HS-5 (cell line): Measurements from ENCODE around the gene ANKRD39.

Experiments
- DNase-seq: peaks from one replicate; pipeline ENCODE4 v3.0.0-alpha.2; 2012; ENCODE audit warnings: low read depth

Gene ANKRD39

DNA sequence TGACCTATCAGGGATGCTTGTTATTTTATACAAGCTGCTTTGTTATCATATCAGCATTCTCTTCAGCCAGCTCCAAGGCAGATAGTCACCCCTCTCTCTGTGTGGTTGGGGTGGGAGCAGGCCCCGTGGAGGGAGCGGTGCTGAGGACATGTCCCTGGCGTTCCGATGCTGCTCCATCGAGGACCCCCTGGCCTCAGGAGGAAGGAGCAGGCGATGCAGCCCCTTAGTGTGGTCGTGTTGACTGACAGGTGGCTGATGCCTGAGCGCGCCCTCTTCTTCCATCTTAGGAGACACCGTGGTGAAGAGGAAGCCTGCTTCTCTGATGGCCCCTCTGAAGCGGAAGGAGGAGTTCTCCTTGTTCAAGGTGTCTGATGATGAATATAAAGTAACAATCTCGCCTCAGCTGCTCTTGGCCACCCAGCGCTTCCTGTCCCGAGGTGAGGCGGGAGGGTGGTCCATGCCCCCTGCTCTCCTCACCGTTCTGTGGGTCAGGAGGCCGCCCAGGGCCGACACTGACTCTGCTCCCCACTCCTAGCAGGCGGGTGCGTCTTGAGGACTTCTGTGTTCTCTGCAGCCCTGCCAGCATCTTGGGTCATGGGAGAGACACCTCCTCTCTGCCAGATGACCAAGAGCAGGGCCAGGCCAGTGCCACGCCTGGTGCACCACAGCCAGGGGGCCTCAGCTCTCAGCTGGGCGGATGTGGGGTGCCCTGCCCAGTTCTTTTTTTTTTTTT lies 31.1 kb downstream of the ANKRD39 start:
- no peak for DNase-seq

DNA sequence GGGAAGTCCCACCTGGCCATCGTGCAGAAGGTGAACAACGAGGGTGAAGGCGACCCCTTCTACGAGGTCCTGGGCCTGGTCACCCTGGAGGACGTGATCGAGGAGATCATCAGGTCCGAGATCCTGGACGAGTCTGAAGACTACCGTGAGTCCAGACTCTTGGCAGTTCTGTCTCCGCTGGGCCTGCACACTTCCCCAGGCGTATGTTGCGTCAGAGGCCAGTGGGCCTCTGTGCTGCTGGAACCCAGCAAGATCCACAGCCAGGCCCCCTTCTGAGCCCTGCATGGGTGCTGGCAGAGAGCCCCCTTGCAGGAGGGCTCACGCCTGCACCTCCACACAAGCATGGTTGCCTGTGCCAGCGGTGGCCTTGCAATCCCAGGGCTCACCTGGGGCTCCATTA lies 32.8 kb downstream of the ANKRD39 start:
- no peak for DNase-seq

DNA sequence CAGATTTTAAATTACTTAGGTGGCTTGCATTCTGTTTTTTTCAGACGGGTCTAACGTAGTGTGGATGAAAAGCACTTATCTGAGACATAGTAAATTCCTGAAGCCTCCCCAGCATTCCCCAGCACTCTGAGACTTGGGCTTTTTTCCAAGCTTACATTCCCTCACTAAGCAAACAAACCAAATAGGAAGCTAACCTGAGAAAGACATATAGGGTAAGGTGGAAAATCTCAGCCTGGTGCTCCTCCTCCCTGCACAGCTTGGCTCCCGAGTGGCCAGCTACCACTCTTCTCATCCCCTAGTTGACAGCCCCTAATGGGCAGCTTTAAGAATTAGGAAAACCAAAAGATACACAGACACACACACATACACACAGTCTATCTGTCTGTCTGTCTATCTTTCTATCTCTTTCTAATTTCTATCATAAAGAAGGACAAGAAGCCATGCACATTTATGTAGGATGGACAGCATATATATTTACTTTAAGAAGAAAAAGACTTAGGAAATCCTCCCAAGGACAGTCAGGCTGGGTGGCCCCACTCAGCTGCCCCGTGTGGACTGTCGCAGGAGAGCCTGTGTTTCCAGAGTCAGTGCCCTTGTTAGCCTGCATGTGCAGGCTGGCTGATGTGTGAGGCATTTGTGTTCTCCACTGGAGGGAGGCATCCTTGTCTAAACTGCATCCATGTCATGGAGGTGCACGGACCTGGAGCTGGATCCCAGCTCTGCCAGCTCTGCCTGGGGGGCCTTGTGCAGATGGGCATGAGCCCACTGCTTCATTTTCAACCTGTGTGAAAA lies 33.5 kb downstream of the ANKRD39 start:
- DNase-seq: no peak

DNA sequence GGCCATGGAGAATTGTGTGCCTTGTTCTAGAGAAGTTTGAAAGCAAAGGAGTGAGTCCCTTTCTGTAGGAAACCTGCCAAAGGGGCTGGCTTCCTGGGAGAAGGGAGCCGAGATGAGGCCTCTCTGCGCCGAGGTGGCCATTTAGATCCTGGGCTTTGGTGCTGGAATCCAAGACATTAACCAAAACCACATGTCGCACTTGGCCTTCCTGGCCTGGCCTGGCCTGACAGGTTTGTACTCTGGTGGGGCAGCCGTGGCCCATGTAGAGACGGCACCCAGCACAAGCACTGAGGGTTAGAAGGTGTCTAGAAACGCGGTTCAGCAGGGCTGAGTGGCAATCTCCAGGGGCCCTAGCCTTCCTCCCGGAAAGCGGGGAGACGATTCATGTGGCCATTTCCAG lies 34.6 kb downstream of the ANKRD39 start:
- DNase-seq: no peak

DNA sequence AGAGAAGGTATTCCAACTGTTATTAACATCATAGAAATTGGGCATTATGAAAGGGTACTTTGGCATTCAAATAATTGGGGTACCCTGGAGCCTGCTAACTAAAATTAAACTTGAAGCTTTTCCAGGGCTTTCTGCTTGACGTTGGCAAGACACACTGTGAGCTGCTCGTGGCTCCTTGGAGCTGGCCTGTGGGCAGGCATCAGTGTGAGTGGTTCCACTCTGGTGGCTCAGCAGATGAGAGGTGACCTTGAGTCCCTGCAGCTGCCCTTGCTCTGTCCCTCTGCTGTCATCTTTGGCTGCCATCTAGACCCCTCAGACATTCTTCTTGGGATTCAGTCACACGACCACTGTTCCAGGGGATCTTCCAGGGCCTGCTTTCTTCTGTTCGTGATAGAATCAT lies 35.0 kb downstream of the ANKRD39 start:
- DNase-seq: no peak

DNA sequence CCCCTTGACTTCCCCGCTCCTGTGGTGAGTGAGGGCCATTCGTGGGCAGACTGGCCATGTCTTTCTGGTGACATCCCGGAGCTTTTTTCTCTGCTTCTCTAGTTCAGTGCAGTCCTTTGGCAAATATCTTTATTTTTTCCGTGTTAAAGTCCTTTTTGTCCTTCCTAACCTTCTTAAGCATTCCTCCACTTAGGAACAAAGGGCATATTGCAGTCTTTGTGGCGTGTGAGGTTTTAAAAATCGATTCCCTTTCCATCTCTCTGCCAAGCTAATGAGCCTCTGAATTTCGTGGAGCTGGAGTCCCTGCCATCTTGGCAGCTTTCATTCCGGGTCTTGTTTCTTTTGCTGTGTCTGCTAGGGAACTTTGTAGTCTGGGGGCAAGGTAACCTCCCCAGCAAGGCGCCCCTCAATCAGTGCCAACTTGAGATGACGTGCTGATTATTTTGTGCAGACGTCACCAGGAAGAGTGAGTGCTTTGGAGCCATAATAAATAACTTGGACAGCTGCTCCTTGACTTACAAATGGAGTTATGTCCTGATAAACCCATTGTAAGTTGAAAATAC lies 36.6 kb downstream of the ANKRD39 start:
- no peak for DNase-seq

DNA sequence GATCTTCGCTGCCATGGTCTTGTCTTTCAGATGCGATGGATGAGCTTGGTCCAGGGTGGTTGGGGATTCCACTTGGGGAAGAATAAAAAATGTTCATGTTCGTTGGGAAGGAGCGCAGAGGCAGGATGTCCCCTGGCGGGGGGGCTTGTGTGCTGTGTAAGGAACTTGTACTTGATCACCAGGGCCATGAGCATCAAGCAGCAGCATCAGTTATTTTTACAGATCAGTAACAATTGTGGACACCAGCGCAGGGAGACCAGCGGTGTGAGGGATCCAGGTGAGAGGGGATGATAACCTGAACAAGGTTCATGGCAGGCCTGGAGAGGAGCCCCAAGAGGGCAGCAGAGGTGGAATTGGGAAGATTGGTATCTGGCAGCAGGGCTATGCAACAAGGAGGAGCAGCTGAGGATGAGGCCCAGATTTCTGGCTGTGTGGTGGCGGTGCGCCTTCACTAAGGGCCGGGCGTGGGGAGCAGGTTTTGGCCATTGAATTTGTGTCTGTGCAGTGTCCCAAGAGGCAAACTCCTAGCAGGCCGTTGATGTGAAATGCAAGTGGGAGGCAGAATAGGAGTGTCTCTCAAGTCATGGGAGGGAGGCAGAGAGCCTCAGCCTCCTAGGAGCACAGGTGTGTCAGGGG lies 37.8 kb downstream of the ANKRD39 start:
- DNase-seq: no peak

DNA sequence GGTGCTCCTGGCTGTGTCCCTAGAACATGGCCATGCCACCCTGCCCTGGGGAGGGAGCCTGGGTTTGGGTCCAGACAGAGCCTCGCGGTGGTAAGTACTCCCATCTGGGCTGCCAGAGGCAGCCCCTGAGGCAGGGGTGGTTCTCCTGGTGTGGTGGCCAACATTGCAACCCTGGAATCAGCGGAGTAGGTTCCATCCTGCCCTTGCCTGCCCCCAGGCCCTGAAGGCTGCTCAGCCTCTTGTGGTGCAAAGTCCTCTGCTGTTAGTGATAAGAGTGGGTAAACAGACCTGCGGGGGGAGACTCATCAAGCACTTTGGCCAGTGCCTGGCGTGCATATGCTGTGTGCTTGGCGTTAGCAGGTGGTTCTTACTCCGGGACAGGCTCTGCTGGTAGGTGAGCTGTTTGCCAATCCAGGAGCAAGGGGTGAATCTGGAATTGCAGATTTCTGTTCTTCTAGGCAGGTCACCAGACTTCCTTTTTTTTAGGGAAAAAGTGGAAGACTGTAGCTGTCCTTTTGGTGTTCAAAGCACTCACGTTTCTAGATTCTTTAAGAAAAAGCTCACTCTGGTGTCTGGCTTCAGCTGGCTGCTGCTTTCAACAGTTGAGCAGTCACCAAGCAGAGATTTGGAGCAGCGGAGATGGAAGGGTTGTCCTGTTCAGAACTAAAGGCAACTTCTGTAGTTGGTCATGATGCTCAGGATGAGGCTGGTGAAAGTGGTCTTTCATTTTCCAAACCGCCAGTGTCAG lies 38.5 kb downstream of the ANKRD39 start:
- no peak for DNase-seq

DNA sequence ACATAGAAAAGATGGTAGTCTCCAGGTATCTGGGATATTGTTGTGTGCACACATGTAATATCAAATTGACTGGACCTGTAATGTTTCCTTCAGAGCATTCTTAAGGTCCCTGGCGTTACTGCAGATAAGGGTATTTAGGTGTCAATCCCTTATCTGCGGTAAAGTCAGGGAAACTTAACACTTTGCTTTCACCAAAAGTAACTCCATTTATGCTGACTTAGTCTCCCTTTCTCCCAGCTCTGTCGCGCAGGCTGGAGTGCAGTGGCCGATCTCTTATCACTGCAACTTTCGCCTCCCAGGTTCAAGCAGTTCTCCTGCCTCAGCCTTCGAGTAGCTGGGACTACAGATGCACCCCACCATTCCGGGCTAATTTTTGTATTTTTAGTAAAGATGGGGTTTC lies 39.9 kb downstream of the ANKRD39 start:
- DNase-seq: no peak

DNA sequence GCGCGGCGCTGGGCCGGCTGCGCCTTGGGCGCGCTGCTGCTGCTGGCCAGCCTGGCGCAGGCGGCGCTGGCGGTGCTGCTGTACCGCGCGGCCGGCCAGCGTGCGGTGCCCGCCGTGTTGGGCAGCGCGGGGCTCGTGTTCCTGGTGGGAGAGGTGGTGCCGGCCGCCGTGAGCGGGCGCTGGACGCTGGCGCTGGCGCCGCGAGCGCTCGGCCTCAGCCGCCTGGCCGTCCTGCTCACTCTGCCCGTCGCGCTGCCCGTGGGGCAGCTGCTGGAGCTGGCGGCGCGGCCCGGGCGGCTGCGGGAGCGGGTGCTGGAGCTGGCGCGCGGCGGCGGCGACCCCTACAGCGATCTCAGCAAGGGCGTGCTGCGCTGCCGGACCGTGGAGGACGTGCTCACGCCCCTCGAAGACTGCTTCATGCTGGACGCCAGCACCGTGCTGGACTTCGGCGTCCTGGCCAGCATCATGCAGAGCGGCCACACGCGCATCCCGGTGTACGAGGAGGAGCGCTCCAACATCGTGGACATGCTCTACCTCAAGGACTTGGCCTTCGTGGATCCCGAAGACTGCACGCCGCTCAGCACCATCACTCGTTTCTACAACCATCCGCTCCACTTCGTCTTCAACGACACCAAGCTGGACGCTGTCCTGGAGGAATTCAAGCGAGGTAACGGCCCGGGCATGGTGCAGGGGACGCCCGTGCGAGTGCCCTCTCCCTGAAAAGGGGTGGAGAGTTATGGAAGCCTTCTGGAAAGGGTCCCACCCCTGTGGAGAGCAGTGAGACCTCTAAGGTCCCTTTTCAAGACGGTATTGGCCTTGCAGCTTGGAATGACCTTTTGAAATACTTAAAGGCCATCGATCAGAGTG lies 40.7 kb downstream of the ANKRD39 start:
- DNase-seq: peak; percentile 34

DNA sequence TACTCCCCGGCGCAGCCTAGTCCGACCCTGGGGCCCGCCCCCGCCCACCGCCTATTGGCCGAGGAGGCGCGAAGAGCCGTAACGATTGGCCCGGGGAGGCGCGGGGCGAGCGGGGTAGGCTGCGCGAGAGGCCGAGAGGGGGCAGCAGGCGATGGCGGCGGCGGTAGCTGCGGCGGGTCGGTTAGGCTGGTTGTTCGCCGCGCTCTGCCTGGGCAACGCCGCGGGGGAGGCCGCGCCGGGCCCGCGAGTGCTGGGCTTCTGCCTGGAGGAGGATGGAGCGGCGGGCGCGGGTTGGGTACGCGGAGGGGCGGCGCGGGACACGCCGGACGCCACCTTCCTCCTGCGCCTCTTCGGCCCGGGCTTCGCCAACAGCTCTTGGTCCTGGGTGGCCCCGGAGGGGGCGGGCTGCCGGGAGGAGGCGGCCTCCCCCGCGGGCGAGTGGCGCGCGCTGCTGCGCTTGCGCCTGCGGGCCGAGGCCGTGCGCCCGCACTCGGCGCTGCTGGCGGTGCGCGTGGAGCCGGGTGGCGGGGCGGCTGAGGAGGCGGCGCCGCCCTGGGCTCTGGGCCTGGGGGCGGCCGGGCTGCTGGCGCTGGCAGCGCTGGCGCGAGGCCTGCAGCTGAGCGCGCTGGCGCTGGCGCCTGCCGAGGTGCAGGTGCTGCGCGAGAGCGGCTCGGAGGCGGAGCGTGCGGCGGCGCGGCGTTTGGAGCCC lies 41.5 kb downstream of the ANKRD39 start, which contains the start of gene CNNM3:
TSS of gene CNNM3 (plus strand) at position 142 of the 709 bp plus-strand sequence. CDS start at position 152, 10 bp downstream.
- peak; percentile 92 for DNase-seq

DNA sequence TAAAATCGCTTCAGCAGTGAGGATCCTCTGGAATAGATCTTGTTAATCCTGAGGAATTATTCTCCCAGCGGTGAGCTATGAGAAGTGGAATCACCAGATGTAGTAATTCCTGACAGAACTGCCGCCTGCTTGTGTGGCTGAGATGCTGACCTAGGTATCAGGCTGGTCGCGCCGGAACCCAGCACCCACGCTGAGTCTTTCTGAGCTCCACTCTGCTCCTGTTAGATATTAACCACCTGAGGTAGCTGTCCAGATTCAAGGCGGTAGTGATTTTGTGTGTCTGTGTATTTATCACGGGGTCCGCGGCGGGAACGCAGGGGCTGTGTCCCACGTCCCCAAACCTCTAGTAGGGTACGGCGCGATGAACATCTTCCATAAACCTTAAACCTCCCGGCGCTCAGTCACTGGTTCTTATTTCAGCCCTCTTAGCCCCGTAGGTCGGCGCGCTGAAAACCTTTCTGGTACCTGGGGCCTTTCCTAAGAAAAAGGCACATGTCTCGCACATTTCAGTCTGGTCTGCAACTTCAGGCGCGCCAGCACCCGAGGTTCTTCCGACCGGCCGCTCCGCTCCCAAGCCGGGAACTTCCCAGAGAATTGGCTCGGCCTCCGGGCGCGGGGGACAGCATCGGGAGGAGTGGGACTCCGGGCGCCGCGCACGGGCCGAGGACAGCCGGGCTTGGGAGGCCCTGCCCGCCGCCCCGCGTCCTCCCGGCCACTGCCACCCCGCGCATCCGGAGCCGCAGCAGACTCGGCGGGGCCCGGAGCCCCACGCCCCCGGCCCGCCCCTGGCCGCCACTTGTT lies 42.3 kb downstream of the ANKRD39 start:
- peak; percentile 63 for DNase-seq

DNA sequence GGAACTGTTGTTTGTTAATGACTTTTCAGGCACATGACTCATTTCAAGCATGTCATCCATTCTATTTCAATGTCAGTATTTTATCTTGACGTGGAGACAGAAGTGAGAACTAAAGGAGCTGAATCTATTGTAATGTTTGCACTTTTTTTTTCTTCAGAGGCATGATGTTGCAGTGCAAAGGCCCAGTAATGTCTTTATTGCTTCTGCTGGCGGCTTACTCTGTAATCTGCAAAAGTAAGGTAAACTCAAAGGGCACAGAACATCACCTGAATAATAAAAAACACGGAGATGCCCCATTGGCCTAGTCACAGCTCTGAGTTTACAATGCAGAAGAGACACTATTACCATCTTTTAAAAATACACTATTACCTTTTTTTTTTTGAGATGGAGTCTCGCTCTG lies 44.2 kb downstream of the ANKRD39 start:
- DNase-seq: no peak

DNA sequence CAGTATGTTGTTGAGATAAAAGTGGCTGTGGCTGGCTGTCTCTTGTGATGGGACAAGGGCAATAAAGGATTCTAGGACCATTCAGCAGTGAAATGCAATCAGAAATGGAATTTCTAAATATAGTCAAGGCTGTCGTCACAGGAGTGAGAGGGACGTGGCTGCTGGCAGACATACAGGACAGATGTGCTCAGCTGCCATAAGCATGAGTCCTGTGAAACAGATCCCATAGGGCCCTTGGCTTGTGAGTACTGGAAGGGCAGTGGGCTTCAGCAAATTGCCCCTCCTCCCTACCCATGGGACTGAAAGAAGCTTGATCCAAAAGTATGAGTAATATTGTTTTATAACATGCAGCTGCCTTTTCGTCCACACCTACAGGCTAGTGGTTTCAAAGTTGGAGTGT lies 45.9 kb downstream of the ANKRD39 start:
- no peak for DNase-seq

DNA sequence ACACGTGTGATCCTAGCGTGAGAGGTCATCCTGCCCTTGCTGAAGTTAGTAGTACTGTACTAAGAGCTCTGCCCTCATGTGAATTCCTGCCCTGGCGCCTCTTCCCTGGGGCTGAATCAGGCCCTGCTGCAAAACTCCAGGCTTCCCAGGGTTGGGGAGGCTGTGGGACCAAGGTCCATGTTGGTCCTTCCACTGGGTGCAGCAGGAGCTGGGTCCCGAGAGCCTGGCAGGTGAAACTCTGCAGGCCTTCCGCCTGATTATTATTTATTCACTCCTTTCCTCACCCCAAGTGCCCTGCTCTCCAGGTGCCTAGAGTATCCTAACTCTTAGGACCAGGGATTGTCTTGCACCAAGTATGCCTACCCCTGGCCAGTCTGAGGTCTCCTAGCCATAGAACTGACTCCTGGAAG lies 47.0 kb downstream of the ANKRD39 start:
- no peak for DNase-seq

DNA sequence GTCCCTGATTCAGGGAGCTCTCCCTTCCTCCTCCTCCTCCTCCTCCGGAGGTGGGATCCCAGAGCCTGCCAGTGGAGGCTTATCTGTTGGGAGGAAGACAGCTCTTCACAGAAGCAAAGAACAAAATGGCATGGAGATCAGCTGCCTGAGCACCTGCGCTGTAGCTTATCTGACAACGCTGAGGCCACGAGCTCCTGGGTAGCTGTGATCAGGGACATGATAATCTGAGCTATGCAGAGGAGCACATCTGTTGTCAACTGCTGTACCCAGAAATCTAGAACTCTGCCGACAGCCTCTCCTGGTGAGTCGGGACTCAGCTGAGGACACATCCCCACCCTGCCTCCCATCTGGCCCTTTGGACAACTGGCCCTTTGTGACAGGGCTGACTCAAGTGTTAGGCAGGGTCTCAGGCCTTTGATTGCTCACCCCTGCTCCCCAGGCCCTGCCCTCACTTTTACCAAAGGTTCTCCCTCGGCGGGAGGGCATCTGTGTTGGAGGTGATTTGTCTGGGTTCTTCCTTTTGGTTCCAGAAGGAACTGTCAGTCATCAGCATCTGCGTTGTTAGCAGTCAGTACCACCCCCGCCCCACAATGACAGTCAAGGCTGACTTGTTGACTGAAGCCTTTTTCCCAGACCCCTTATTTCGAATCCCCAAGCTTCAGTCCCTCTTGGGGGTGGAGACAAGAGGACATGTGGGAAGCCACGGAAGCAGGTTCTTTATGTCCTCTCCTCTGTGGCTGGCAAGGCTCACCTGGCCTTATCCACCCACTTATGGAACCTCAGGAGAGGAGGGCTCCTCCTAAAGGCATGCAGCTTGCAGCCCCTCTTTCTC lies 47.6 kb downstream of the ANKRD39 start:
- DNase-seq: no peak

DNA sequence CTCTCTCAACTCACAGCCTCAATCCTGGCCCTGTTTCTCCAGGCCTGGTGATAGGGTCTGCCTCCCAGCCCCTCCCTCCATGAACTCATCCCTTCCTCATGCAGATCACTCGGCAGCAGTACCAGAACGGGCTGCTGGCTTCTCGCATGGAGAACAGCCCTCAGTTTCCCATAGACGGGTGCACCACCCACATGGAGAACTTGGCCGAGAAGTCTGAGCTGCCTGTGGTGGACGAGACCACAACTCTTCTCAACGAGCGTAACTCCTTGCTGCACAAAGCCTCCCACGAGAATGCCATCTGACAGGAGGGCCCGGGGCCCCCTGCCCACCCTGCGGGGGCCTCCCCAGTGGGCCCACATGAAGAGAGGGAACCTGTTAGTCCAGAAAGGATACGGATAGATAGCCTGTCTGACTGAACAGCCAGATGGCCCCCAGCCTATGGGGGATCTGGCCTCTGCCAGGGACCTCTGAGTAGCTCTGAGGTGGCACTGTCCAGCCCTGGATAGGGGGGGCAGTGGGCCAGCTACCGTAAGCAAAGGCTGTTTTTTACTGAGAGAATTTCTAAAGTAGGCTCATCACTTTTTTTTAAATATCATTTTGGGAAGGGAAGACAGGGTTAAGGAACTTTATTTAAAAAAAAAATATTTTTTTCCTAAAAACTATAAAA lies 48.5 kb downstream of the ANKRD39 start:
- no peak for DNase-seq
